Endothelial cell of umbilical vein (primary cell): Measurements from ENCODE around the gene RBM26.

Experiments used
- EZH2 ChIP-seq: IDR thresholded peaks from 2 replicates; pipeline ENCODE4 v1.6.1; 2012; ENCODE audit warnings: borderline replicate concordance, low read depth, mild to moderate bottlenecking, moderate library complexity, low read length, inconsistent platforms; ENCODE audit not compliant: severe bottlenecking
- FOS ChIP-seq: IDR thresholded peaks from 2 replicates; pipeline ENCODE4 v1.6.1; 2011; ENCODE audit warnings: mild to moderate bottlenecking, low read length, moderate library complexity, borderline replicate concordance; ENCODE audit not compliant: insufficient read depth
- GATA2 ChIP-seq: IDR thresholded peaks from 2 replicates; pipeline ENCODE4 v1.7.0; 2011; ENCODE audit warnings: low read depth, mild to moderate bottlenecking, moderate library complexity, mixed read lengths, low read length; ENCODE audit not compliant: insufficient read length, insufficient read depth
- POLR2A ChIP-seq: IDR thresholded peaks from 2 replicates; pipeline ENCODE4 v1.6.1; 2012; ENCODE audit warnings: low read depth, mild to moderate bottlenecking, control low read depth, low read length
- TF ChIP-seq, protein P1 (sequence below), 2 donors: IDR thresholded peaks; 1 replicate in 1 of 2; 2 replicates in 1 of 2; pipeline ENCODE4 v1.5.1; 2011; ENCODE audit warnings: low read length in 2 of 2, mild to moderate bottlenecking in 2 of 2, moderate library complexity in 2 of 2, control low read depth in 1 of 2, inconsistent platforms in 1 of 2, low read depth in 1 of 2; ENCODE audit not compliant: insufficient read depth in 1 of 2; ENCODE audit errors: extremely low read depth in 1 of 2
- TF ChIP-seq, protein P2 (sequence below): IDR thresholded peaks from 2 replicates; pipeline ENCODE4 v1.6.1; 2011; ENCODE audit not compliant: insufficient read depth, insufficient read length

- TF ChIP-seq, protein P1, sequence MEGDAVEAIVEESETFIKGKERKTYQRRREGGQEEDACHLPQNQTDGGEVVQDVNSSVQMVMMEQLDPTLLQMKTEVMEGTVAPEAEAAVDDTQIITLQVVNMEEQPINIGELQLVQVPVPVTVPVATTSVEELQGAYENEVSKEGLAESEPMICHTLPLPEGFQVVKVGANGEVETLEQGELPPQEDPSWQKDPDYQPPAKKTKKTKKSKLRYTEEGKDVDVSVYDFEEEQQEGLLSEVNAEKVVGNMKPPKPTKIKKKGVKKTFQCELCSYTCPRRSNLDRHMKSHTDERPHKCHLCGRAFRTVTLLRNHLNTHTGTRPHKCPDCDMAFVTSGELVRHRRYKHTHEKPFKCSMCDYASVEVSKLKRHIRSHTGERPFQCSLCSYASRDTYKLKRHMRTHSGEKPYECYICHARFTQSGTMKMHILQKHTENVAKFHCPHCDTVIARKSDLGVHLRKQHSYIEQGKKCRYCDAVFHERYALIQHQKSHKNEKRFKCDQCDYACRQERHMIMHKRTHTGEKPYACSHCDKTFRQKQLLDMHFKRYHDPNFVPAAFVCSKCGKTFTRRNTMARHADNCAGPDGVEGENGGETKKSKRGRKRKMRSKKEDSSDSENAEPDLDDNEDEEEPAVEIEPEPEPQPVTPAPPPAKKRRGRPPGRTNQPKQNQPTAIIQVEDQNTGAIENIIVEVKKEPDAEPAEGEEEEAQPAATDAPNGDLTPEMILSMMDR (IDR thresholded peaks at IDR 0.05; ENCODE audit: extremely low read depth in 1 of 2, insufficient read depth in 1 of 2, low read depth in 1 of 2, low read length in 2 of 2), result no peak
- TF ChIP-seq POLR2A (no peak), FOS (no peak), EZH2 (no peak), GATA2 (no peak)
- TF ChIP-seq, protein P2, sequence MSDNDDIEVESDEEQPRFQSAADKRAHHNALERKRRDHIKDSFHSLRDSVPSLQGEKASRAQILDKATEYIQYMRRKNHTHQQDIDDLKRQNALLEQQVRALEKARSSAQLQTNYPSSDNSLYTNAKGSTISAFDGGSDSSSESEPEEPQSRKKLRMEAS, result no peak
Measured at GRCh38 chr13:79445968-79446645, 40.1 kb upstream of the RBM26 start.
